Nephron progenitor cell (in vitro differentiated cells): ENCODE measurements around the gene FTHL17.
A peak's percentile ranks its signal among the peaks of the same experiment; 100 is the strongest.

Experiments
- DNase-seq: peaks from one replicate; pipeline ENCODE4 v3.0.0; 2021
- H3K27ac Mint-ChIP-seq: 2 replicates; pipeline ENCODE4 v1.8.0; 2021; ENCODE audit warnings: mild to moderate bottlenecking, moderate library complexity, mixed read lengths
- H3K27me3 Mint-ChIP-seq: 2 replicates; pipeline ENCODE4 v1.8.0; 2021; ENCODE audit warnings: mild to moderate bottlenecking, low read depth, mixed read lengths; ENCODE audit not compliant: poor library complexity
- H3K36me3 Mint-ChIP-seq: 2 replicates; pipeline ENCODE4 v1.8.0; 2021; ENCODE audit warnings: low read depth, mixed read lengths
- H3K4me1 Mint-ChIP-seq: 2 replicates; pipeline ENCODE4 v1.8.0; 2021; ENCODE audit warnings: mixed read lengths
- H3K4me3 Mint-ChIP-seq: 2 replicates; pipeline ENCODE4 v1.8.0; 2021; ENCODE audit warnings: mild to moderate bottlenecking, moderate library complexity, mixed read lengths
- H3K9me3 Mint-ChIP-seq: 2 replicates; pipeline ENCODE4 v1.8.0; 2021; ENCODE audit warnings: mild to moderate bottlenecking, moderate library complexity, mixed read lengths
- CTCF ChIP-seq: fragments of 200-600 bp; sonication (generic); IDR thresholded peaks from 2 replicates; pipeline ENCODE4 v1.5.0; 2021; ENCODE audit warnings: antibody characterized with exemption

Gene FTHL17

DNA sequence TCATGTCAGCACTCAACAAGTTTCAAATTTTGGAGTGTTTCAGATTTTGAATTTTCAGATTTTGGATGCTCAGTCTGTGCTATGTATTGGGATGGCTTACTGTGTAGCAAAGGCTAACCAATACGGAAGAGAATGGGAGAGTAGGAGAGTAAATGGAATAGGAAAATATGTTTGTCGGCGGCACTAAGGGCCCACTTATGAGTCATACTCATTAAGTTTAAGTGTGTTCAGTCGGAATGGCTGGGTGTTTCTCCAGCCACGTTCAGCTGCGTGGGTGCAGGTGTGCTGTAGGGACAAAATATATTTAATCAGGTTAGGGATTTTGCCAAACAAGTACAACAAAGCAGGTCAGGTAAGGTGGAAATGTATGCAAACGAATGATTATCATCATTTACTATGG, 13.6 kb downstream of the FTHL17 start:
- Mint-ChIP-seq H3K27me3 (no peaks in the 10 kb centered on the region), H3K4me3 (no peak overlapping the region), H3K9me3 (peaks cover 15% of the 10 kb centered on the region), H3K36me3 (no peaks in the 10 kb centered on the region), H3K4me1 (no peaks in the 10 kb centered on the region), H3K27ac (no peak overlapping the region)
- no peak for DNase-seq
- no peak for TF ChIP-seq CTCF

DNA sequence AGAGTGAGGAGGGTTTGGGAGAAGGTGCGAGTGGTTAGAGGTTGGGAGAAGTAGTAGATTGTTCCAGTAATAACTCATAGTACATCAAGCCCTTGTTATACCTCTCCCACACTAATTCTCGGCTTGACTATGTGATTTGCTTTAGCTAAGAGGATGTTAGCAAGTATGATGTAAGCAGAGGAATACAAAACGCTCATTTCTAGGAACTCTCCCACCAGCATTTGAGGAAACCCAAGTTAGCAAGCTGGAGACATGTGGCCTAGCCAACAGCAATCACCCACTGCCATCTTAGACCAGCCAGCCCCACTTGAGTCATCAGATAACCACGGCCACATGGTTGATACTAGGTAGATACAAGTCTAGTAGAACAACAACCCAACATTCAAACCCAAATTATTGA, 14.2 kb downstream of the FTHL17 start:
- no peak for TF ChIP-seq CTCF
- no peak for DNase-seq
- H3K36me3 Mint-ChIP-seq, result no peaks in the 10 kb centered on the region
- H3K27ac Mint-ChIP-seq, result no peak overlapping the region
- no peaks in the 10 kb centered on the region for H3K4me1 Mint-ChIP-seq
- no peaks in the 10 kb centered on the region for H3K27me3 Mint-ChIP-seq
- H3K4me3 Mint-ChIP-seq, result no peak overlapping the region
- H3K9me3 Mint-ChIP-seq, result peaks cover 15% of the 10 kb centered on the region

DNA sequence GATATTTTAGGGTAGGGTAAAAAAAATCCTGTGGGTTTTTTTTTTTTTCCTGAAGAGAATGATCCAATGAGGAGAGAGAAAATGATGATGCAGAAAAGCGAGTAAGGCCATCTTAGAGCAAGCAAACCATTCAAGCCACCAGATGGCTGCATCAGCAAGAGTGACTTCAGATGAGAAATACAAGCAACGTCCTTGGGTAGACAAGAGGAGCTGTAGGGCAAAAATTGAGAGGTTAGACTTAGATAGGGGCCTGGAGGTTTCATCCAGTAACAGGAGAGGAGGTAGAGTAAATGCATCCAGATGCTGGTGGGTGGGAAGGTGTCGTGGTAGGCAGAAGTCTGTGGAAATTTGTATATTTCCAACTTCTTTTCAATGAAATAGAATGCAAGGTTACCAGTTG, 14.6 kb downstream of the FTHL17 start:
- Mint-ChIP-seq H3K27ac (no peak overlapping the region), H3K4me3 (no peak overlapping the region), H3K4me1 (no peaks in the 10 kb centered on the region), H3K27me3 (no peaks in the 10 kb centered on the region), H3K9me3 (peaks cover 19% of the 10 kb centered on the region), H3K36me3 (no peaks in the 10 kb centered on the region)
- no peak for DNase-seq
- no peak for TF ChIP-seq CTCF

- no peaks in the 10 kb centered on the region for H3K4me1 Mint-ChIP-seq
- no peak for DNase-seq
- H3K27ac Mint-ChIP-seq, result no peak overlapping the region
- no peak for TF ChIP-seq CTCF
- no peak overlapping the region for H3K4me3 Mint-ChIP-seq
- H3K36me3 Mint-ChIP-seq, result no peaks in the 10 kb centered on the region
- peaks cover 32% of the 10 kb centered on the region for H3K9me3 Mint-ChIP-seq
- H3K27me3 Mint-ChIP-seq, result no peaks in the 10 kb centered on the region
Observed at GRCh38 chrX:31053621-31054020, 18.2 kb downstream of the FTHL17 start.

GRCh38 chrX:31039327-31039711, 32.5 kb downstream of the FTHL17 start:
- Mint-ChIP-seq H3K4me1 (no peaks in the 10 kb centered on the region), H3K9me3 (peaks cover 26% of the 10 kb centered on the region), H3K27me3 (no peaks in the 10 kb centered on the region), H3K36me3 (no peaks in the 10 kb centered on the region), H3K27ac (no peak overlapping the region), H3K4me3 (no peak overlapping the region)
- no peak for TF ChIP-seq CTCF
- no peak for DNase-seq

GRCh38 chrX:31038575-31039326, 33.1 kb downstream of the FTHL17 start:
- H3K27ac Mint-ChIP-seq, result no peak overlapping the region
- TF ChIP-seq CTCF, result peak; percentile 37
- DNase-seq, result peak; percentile 18

More at GRCh38 chrX:31038575-31039326, 33.1 kb downstream of the FTHL17 start:
- Mint-ChIP-seq H3K4me1 (no peaks in the 10 kb centered on the region), H3K4me3 (no peak overlapping the region), H3K27me3 (no peaks in the 10 kb centered on the region), H3K36me3 (no peaks in the 10 kb centered on the region), H3K9me3 (peaks cover 22% of the 10 kb centered on the region)
